Mononuclear cell (primary cell): ENCODE results near the gene WNT3A. TPM values are rescaled to one million over a fixed set of nuclear protein-coding genes. Genes with fewer than 3 reads are reported as not detected.

ENCODE experiments used
- H3K27me3 ChIP-seq: 2 replicates; pipeline ENCODE4 v1.6.0; 2011; ENCODE audit warnings: low read length, control low read depth; ENCODE audit not compliant: insufficient read depth
- H3K4me1 ChIP-seq: 2 replicates; pipeline ENCODE4 v1.5.1; 2011; ENCODE audit warnings: mild to moderate bottlenecking, low read length, control low read depth; ENCODE audit not compliant: insufficient read depth
- H3K4me3 ChIP-seq: 2 replicates; pipeline ENCODE4 v1.5.1; 2011; ENCODE audit warnings: mild to moderate bottlenecking, low read length, moderate library complexity
- H3K9me3 ChIP-seq: 2 replicates; pipeline ENCODE4 v1.5.1; 2011; ENCODE audit warnings: low read depth, mild to moderate bottlenecking, control low read depth, low read length
- total RNA-seq: library from RNA; depleted of rRNA; stranded (reverse); fragments of >200 nt; gene quantifications from one replicate; pipeline ENCODE4 v1.2.3, GENCODE V29; 2012

WNT3A gene
- total RNA-seq, 1 donor = not detected

- peaks cover 52% of the 10 kb centered on the region for H3K4me1 ChIP-seq
- H3K27me3 ChIP-seq = no peaks in the 10 kb centered on the region
- no peaks in the 10 kb centered on the region for H3K9me3 ChIP-seq
- peak within 1 kb of the TSS; percentile 99 for H3K4me3 ChIP-seq
Observed at GRCh38 chr1:228082214-228082917, 75.6 kb downstream of the WNT3A start, which contains the start of gene ARF1. Gene ARF1 (plus strand): TSS chr1:228082708. CDS start chr1:228097115, 14,407 bp downstream.

GRCh38 chr1:228082918-228083870 is 76.4 kb downstream of the WNT3A start:
- Histone ChIP-seq H3K27me3 (no peaks in the 10 kb centered on the region), H3K9me3 (no peaks in the 10 kb centered on the region), H3K4me3 (peak overlapping the region; percentile 99), H3K4me1 (peaks cover 60% of the 10 kb centered on the region)

DNA sequence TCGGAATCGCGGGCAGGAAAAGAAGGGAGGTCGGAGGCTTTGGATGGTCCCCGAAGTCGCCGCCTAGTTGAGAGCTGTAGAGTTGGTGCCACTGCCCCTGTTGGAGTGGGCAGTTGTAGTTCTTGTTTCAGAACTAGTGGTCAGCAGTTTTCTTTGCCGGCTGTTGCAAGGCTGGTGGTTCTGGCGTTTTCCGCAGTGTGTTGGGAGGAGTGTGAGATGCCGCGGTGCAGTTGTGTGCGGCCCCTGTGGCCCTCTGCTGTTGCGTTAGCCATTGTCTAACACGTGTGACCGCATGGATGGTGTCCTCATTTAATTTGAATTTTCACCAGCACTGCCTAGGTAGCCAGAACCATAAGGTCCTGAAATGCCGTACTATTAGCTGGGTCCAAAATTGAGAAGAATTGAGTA is 77.1 kb downstream of the WNT3A start:
- Histone ChIP-seq H3K27me3 (no peaks in the 10 kb centered on the region), H3K4me1 (peaks cover 67% of the 10 kb centered on the region), H3K9me3 (no peaks in the 10 kb centered on the region), H3K4me3 (peak overlapping the region; percentile 99)

DNA sequence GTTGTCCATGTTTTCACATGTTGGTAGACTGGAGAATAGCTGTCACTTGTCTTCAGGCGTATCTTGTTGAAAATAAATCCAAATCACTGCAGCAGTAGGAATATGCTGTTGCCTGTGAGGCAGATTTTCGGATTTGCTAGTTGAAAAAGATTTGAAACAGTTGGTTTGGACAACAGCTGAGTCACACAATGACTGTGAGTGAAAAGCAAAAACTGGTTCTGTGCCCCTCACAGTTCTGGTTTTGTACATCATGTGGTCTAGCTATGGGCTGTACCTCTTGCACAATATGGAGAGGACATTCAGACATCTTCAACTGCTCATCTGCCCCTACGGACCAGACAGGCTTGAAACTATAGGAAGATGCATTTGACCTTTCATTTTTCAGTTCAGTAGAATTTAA is 77.5 kb downstream of the WNT3A start:
- Histone ChIP-seq H3K27me3 (no peaks in the 10 kb centered on the region), H3K4me3 (peak overlapping the region; percentile 99), H3K4me1 (peaks cover 71% of the 10 kb centered on the region), H3K9me3 (no peaks in the 10 kb centered on the region)

GRCh38 chr1:228084797-228085196 is 78.0 kb downstream of the WNT3A start:
- no peaks in the 10 kb centered on the region for H3K27me3 ChIP-seq
- H3K4me3 ChIP-seq = no peak overlapping the region
- no peaks in the 10 kb centered on the region for H3K9me3 ChIP-seq
- H3K4me1 ChIP-seq = peaks cover 76% of the 10 kb centered on the region

- peaks cover 82% of the 10 kb centered on the region for H3K4me1 ChIP-seq
- no peaks in the 10 kb centered on the region for H3K9me3 ChIP-seq
- no peaks in the 10 kb centered on the region for H3K27me3 ChIP-seq
- no peak overlapping the region for H3K4me3 ChIP-seq
Observed at GRCh38 chr1:228085287-228085951, 78.6 kb downstream of the WNT3A start.

DNA sequence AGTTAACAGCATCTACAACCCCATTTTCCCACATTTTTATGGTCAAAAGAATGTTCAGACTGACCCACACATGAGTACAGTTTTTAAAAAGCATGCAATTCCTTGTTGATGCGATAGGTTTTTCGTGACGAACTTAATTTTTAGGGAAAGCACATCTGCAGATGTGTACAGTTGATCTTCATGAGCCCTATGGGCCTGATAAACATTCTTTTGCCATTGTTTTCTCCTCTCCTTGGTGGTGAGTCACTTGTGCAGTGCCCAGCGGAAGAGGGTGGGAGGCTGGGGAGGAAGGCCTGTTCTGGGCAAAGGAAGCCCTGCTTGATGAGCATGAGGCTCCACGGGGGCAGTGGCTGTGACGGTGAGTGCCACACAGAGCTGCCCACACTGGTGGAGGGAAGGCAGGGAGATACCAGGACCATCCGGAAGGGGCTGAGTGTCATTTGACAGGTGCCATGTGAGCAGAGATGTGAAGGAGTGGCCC is 81.0 kb downstream of the WNT3A start:
- H3K27me3 ChIP-seq = no peaks in the 10 kb centered on the region
- H3K4me1 ChIP-seq = peaks cover 93% of the 10 kb centered on the region
- H3K4me3 ChIP-seq = no peak overlapping the region
- H3K9me3 ChIP-seq = no peaks in the 10 kb centered on the region

GRCh38 chr1:228088586-228089498 is 82.0 kb downstream of the WNT3A start:
- no peak overlapping the region for H3K4me3 ChIP-seq
- H3K4me1 ChIP-seq = peaks cover 92% of the 10 kb centered on the region
- no peaks in the 10 kb centered on the region for H3K27me3 ChIP-seq
- no peaks in the 10 kb centered on the region for H3K9me3 ChIP-seq

DNA sequence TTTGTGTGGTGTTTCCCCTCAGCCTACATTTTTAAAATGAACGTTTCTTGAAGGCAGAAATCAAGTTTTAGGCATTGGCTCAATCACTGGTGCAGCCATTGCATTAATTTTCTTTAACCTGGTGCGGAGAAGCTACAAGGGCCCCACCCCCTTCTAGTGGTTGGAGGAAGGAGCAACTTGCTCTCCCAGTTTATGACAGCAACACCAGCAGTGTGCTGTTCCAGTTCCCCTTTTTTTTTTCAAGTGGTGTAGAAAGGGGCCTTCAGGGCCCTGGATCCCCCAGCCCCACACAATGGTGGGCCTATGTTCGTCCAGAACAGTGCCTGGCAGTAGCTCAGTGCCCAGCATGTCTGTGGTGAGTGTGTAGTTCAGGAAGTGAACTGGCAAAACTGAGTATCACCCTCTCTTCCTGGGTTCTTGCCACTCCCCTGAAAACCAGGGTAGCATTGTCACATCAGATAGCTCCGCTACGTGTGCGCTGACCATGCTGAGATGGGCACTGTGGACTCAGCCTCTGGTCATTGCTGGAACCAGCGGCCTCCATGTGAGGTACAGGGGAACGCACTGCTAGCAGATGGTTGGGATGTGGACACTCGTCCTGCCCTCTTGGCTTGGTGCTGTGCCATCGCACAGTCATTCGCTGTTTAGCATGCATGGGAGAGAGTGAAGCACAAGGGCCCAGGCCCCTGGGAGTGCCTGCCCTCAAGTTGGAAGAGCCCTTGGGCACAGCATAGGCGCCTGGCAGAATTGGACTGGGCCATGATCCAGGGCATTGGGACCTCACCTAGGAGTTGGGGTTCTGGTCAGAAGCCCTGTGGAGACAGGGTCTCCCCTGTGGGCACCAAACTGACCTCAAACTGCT is 83.0 kb downstream of the WNT3A start:
- Histone ChIP-seq H3K9me3 (no peaks in the 10 kb centered on the region), H3K4me3 (no peak overlapping the region), H3K27me3 (no peaks in the 10 kb centered on the region), H3K4me1 (peaks cover 83% of the 10 kb centered on the region)

- Histone ChIP-seq H3K4me1 (peaks cover 80% of the 10 kb centered on the region), H3K4me3 (no peak overlapping the region), H3K9me3 (no peaks in the 10 kb centered on the region), H3K27me3 (no peaks in the 10 kb centered on the region)
Observed at GRCh38 chr1:228090613-228091081, 83.8 kb downstream of the WNT3A start.

DNA sequence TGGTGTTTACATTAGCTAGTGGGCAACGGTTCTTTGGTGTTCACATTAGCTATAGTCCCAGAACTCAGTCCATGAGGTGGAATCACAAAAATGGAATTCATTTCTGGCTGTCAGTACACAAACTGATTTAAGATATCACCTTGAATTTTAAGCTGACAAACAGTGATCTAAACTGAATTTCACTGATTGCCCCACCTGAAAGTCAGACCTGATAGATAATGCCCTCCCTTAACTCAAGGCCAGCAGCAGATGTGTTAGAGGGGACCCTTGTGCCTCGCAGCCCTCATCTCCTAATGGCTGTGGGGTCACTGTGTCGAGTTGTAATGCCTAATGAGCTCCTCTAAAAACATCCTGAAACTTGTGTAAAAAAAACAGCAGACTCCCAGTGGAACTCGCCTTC is 84.3 kb downstream of the WNT3A start:
- Histone ChIP-seq H3K4me3 (no peak overlapping the region), H3K4me1 (peaks cover 80% of the 10 kb centered on the region), H3K27me3 (no peaks in the 10 kb centered on the region), H3K9me3 (no peaks in the 10 kb centered on the region)

GRCh38 chr1:228092342-228093049 is 85.7 kb downstream of the WNT3A start:
- Histone ChIP-seq H3K4me1 (peaks cover 66% of the 10 kb centered on the region), H3K27me3 (no peaks in the 10 kb centered on the region), H3K9me3 (no peaks in the 10 kb centered on the region), H3K4me3 (no peak overlapping the region)
